Stimulated activated CD4-positive, alpha-beta T cell treated with anti-CD3 and anti-CD28 coated beads, Interleukin-4, amount 100 ng/mL, for 48 hours (primary cell): ENCODE data around the gene GRAMD1B.
"Not testable (repeated sequence)": the region's sequence is repeated elsewhere in the genome, so short reads cannot be mapped to it uniquely, and the experiment has no call there.

Experiments used
- DNase-seq, 2 donors: peaks; one replicate each; pipeline ENCODE4 v3.0.0-alpha.2; 2020; ENCODE audit warnings: low read depth in 2 of 2

Gene GRAMD1B

DNA sequence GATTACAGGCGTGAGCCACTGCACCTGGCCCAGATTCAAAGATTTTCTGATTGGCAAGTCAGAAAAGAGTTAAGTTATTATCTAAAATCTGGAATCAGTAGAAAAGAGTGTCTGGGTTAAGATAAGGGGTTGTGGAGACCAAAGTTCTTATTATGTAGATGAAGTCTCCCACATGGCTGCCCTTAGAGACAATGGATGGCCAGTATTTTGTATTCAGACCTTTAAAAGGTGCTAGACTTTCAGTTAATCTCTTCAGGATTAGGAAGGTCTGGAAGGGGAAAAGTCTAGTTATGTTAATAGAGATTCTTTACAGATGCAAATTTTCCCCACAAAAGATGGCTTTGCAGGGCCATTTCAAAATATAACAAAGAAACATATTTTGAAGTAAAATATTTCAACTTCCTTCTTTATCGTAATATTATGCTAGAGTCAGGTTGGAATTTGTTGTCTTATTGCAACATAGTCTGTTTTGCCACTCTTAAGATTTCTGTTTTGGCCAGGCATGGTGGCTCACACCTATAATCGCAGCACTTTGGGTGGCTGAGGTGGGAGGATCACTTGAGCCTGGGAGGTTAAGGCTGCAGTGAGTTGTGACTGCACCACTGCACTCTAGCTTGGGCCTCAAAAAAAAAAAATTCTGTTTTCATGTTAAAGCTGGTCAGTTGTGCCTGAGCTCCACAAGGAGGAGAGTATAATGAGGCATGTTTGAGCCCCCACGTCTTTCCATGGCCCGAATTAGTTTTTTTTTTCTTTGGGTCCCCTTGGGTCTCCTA is 14.0 kb downstream of the GRAMD1B start:
- DNase-seq = no peak

DNA sequence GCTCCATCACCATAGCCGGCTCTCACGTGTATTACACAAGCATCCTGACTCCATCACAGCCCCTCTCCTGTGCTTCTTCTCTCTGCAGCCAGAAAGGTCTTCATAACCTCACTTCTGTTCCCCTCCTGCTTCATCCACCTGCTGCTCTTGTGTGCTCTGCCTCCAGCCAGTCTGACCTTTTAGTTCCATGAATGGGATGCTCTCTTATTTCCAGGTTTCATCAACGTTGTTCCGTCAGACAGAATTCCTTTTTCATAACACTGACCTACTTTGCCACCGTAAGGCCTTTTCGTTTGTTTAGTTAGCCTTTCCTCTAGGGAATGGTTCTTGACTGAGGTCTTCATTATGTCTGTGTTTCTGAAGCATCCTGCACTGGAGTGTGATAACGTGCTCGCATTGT is 18.8 kb downstream of the GRAMD1B start:
- DNase-seq = no peak

- no peak for DNase-seq
These were observed 19.4 kb downstream of the GRAMD1B start for GRCh38 chr11:123449436-123449835.

- no peak for DNase-seq
These were observed 20.6 kb downstream of the GRAMD1B start for GRCh38 chr11:123450623-123451022.

- DNase-seq = no peak
These were observed 21.2 kb downstream of the GRAMD1B start for GRCh38 chr11:123451183-123451781.

GRCh38 chr11:123452794-123453193 is 22.7 kb downstream of the GRAMD1B start:
- DNase-seq = no peak

DNA sequence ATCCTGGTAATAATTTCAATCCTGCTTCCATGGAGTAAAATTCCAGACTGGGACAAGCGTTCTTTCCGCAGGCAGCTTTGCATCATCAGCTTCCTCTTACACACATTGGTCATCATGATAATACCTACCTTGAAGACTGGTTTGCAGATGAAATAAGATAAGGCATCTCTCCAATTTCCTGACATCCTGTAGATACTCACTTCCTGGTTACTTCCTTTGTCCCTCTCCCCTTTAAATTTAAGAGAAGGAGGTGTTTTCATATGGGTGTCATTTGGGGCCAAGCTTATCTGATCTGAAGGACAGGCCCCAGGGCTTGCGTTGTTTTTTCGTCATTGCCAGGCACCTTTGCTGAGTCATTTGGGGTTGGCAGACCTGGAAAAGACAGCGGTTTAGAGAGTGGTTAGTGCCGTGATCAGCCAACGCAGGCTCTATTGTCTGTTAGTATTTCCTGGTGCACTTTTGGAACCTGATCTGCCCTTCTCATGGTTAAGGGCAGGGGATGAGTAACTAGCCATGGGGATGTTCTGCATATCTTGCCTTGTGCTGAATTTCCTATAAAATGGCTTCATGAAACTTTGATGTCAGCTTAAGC is 24.1 kb downstream of the GRAMD1B start:
- peak; percentile 39 to 63 for DNase-seq

DNA sequence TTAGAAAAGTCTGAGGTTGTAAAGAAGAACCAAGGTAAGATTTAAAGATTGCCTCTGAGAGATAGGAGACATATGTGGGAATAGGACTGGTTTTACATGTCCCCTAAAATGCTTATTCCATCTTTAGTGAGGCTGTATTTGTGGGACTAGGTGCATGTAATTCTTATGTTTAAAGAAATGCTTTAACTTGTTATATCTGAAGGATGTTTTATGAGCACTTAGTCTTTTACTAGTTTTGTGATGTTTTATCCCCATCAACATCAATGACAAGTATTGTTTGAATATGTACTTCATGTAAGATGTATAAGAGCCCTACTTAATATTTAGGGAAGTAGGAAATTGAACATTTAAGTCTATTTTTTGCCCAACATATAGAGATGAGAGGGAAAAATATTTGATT is 24.7 kb downstream of the GRAMD1B start:
- DNase-seq = no peak

DNA sequence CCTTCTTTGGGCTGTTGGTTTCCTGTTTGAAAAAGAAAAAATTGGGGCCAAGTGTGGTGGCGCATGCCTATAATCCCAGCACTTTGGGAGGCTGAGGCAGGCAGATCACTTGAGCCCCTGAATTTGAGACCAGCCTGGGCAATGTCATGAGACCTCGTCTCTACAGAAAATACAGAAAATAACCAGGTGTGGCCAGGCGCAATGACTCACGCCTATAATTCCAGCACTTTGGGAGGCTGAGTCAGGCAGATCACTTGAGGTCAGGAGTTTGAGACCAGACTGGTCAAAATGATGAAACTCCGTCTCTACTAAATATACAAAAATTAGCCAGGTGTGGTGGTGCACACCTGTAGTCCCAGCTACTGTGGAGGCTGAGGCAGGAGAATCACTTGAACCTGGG is 26.4 kb downstream of the GRAMD1B start:
- DNase-seq = not testable (repeated sequence)

DNA sequence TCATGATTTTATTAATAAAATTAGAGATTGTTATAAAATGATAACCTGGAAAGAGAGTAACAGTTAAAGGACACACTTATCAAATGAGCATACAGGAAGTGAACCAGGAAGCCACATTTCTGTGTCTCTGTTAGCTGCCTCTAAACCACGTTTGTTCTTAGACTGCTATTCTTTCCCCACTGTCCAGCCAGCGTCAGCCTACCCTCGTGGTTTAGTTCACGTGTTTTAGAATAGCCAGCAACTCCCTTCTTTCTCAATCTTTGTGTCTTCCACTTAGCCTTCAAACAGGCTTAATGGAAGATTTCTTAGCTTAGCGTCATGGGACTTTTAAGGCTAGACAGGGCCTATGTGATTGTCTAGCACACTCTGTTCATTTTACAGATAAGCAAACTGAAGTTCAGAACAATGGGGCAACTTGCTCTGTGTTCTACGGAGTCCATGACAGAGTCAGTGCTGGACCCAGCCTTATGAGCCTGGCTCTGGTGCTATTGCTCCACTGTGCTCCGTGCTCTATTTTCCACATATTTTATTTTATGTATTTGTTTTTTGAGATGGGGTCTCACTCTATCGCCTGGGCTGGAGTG is 27.2 kb downstream of the GRAMD1B start:
- DNase-seq = no peak

- no peak for DNase-seq
These were observed 28.4 kb downstream of the GRAMD1B start for GRCh38 chr11:123458501-123458900.

DNA sequence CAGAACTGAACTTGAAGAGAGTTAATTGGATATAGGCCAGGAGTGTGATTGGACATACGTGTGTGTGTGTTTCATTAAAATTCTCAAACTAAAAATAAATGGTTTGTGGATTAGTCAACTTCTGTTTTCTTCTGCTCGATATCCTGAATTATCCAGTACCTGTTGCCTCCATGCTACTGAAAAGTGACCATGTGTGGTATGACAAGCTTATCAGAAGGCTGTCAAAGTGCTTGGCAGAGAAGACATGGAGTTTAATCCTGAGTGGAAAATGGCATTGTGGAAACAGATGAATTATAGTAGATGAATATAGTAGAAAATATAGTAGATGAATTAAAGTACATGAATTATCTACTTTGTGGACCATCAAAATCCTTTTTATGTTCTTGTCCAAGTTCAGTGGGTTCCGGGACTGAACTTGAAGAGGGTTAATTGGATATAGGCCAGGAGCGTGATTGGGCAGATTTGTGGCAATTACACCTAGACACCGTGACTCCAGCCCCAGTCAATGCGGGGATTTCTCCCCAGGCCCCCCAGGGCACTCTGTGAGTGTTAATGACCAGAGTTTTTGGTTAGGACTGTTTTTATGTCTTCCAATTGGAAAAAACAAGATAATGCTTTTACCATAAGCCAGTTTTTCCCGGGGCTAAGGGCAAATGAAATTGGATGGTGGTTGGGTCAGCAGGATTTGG is 30.1 kb downstream of the GRAMD1B start:
- no peak for DNase-seq

DNA sequence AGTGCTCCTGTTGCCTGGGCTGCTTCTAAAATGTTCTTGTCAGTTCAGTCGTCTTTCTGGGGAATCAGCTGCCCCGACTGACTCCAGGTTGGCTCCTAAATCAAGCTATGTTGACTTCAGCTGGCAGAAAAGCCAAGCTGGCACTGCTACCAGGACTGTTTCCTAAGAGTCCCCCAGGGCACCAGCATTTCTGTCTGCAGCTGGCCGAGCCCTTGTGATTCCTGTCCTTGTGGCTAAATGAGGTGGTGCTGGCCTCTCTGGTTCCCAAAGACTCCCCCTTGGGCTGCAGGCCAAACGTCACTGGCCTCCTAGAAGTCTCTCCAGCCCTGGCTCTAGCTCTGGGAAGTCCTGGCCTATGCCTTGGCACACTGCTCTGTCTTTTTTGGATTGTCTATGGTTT is 31.1 kb downstream of the GRAMD1B start:
- no peak for DNase-seq

DNA sequence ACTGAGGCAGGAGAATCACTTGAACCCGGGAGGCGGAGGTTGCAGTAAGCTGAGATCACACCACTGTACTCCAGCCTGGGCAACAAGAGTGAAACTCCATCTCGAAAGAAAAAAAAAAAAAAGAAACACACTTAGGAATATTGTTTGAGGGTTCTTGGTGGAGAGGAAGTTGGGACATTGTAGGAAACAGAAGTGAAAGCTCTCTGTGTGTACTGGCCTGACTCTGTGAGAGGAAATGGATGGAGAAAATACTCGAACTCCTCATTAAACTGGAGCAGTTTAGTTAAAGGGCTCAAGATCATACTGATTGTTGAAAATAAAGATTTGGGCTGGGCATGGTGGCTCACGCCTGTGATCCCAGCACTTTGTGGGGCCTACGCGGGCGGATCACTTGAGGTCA is 35.6 kb downstream of the GRAMD1B start:
- DNase-seq = not testable (repeated sequence)

DNA sequence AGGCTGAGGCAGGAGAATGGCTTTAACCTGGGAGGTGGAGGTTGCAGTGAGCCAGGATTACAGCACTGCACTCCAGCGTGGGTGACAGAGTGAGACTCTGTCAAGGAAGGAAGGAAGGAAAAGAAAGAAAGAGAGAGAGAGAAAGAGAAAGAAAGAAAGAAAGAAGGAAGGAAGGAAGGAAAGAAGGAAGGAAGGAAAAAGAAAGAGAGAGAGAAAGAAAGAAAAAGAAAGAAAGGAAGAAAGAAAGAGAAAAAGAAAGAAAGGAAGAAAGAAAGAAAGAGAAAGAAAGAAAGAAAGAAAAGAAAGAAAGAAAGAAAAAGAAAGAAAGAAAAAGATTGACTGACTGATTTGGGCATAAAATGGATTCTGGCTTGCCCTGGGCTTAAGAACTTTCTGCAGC is 36.1 kb downstream of the GRAMD1B start:
- DNase-seq = not testable (repeated sequence)

- DNase-seq = no peak
These were observed 39.0 kb downstream of the GRAMD1B start for GRCh38 chr11:123469089-123469488.

DNA sequence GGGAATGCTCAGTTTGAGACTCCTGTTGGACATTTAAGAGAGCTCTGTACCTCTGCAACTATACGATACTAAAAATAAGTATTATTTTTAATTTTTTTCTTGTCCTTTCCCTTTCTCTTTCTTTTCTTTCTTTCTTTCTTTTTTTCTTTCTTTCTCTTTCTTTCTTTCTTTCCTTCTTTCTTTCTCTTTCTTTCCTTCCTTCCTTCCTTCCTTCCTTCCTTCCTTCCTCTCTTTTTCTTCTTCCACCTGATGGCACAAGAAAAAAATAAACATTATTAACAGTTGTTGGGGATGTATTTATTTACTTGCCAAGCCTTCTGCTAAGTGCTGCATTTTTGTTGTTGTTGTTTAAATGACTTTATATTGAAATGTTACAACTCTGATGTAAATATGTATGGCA is 39.5 kb downstream of the GRAMD1B start:
- no peak for DNase-seq

DNA sequence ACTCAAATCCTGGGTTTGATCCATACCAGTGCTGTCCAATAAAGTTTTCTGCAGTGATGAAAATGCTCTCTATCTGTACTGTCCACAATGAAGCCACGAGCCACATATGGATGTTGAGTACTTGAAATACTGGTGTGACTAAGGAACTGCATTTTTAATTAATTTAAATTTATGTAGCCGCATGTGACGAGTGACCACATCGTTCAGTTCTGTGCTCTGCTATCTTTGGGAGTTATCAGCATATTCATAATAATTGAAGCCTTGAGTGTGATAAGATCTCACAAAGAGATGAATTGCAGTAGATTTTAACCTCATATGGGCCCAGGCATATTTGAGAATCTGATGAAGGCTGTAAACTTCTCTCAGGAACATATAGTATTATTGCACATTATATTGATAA is 40.8 kb downstream of the GRAMD1B start:
- DNase-seq = no peak

GRCh38 chr11:123472236-123472935 is 42.3 kb downstream of the GRAMD1B start:
- DNase-seq = no peak

DNA sequence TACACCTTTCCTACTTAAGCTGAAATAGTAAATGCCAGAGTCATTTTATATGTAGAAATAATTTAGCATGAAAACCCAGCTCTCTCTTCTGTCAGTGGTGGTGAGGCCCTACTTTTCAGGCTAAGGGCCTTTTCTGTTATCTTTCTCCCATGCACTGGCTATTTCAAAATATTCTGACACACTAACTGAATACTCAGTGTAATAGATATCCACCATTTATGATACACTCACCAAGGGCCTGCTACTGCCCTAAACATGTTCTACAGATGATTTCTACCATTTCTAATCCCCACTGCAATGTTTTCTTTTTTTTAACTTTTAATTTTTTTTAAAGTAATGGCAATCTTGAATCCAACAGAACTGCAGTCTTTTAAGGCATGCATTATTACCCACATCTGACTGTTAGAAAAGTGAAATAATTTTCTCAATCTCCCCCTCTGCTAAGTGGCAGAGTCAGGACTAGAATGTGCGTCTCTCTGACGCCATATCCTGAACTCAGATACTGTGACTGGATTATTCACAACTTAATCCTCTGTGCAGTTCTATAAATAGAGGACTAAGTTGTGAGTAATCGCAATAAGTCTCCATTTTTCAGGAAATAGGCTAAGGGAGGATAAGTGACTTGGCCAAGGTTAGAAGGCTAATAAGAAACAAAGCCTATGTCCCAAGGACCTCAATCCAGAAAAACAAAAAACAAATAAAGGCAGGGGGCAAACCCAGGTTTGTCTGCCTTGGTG is 44.0 kb downstream of the GRAMD1B start:
- no peak for DNase-seq

- no peak for DNase-seq
These were observed 44.9 kb downstream of the GRAMD1B start for GRCh38 chr11:123474994-123475393.
